Small intestine (tissue), 16 donors: ENCODE results near the gene CERK. TPM values are rescaled to one million over a fixed set of nuclear protein-coding genes. Genes with fewer than 3 reads are reported as not detected.
"Not testable (repeated sequence)": the region's sequence is repeated elsewhere in the genome, so short reads cannot be mapped to it uniquely, and the experiment has no call there.

Experiments used
- DNase-seq, 2 donors: peaks; one replicate each; pipeline versions ENCODE4 v3.0.0 to v3.0.0-alpha.2; 2013
- FAIRE-seq: peaks from 2 replicates; lab custom pipeline; 2012; peaks lifted over from hg19 to GRCh38; lab: Jason Lieb, UNC
- H3K27ac ChIP-seq, 3 donors: one replicate each; pipeline ENCODE4 v1.5.1; 2013; ENCODE audit warnings: low read length in 2 of 3, mild to moderate bottlenecking in 2 of 3, control low read depth in 1 of 3, inconsistent platforms in 1 of 3, low read depth in 1 of 3, moderate library complexity in 1 of 3
- H3K27me3 ChIP-seq, 3 donors: one replicate each; pipeline ENCODE4 v1.6.1; 2013; ENCODE audit warnings: low read length in 3 of 3, inconsistent platforms in 1 of 3; ENCODE audit not compliant: control insufficient read depth in 3 of 3, insufficient read depth in 3 of 3
- H3K36me3 ChIP-seq, 3 donors: one replicate each; pipeline ENCODE4 v1.6.1; 2013; ENCODE audit warnings: low read length in 3 of 3, inconsistent platforms in 1 of 3, low read depth in 1 of 3, mild to moderate bottlenecking in 1 of 3, moderate library complexity in 1 of 3; ENCODE audit not compliant: control insufficient read depth in 3 of 3, insufficient read depth in 2 of 3
- H3K4me1 ChIP-seq, 3 donors: one replicate each; pipeline ENCODE4 v1.6.1; 2013; ENCODE audit warnings: low read length in 2 of 3, inconsistent platforms in 1 of 3, low read depth in 1 of 3, mild to moderate bottlenecking in 1 of 3, moderate library complexity in 1 of 3; ENCODE audit not compliant: control insufficient read depth in 3 of 3, insufficient read depth in 2 of 3
- H3K4me3 ChIP-seq, 3 donors: one replicate each; pipeline ENCODE4 v1.5.1; 2013; ENCODE audit warnings: low read length in 3 of 3, control low read depth in 1 of 3, inconsistent platforms in 1 of 3, low read depth in 1 of 3, mild to moderate bottlenecking in 1 of 3, moderate library complexity in 1 of 3
- H3K9me3 ChIP-seq, 2 donors: one replicate each; pipeline ENCODE4 v1.6.1; 2013; ENCODE audit warnings: low read depth in 1 of 2, low read length in 1 of 2; ENCODE audit not compliant: control insufficient read depth in 2 of 2, insufficient read depth in 1 of 2
- WGBS, 3 donors: extraction: QIAGEN DNeasy Blood & Tissue Kit; methylation state at CpG; one replicate each; pipeline ENCODE4 v1.1.7; 2013; 5-methylcytosine and 5-hydroxymethylcytosine counted together
- long read RNA-seq, 10 donors: transcript quantifications; one replicate each; lab custom pipeline, GENCODE V29; 2026
- polyA plus RNA-seq, 4 donors: library from polyadenylated mRNA; stranded (reverse) in 3 of 4; unstranded in 1 of 4; fragments of 200-250 nt in 3 of 4; fragments of 120-200 nt in 1 of 4; gene quantifications; one replicate each; pipeline versions ENCODE4 v1.2.1 to v1.2.3, GENCODE V29; 2013
- donor health status: healthy with polysubstance abuse.
- donor health status: control.
- donor health status: control.
- donor health status: Bipolar disorder and iron deficiency.
- donor health status: healthy.

The CERK gene
- polyA plus RNA-seq, result 10 to 100 TPM; 43.7 to 84.7 (median 59.7) TPM
- long read RNA-seq, donor 1, full-length matches to known transcripts, result 16 of 16 reads
- long read RNA-seq, donor 1, partial matches to known transcripts, result 0 of 16 reads
- long read RNA-seq, donor 1, other reads (novel, unspliced or antisense), result 0 of 16 reads
- long read RNA-seq, donor 2, full-length matches to known transcripts, result 3 of 3 reads
- long read RNA-seq, donor 2, partial matches to known transcripts, result 0 of 3 reads
- long read RNA-seq, donor 2, other reads (novel, unspliced or antisense), result 0 of 3 reads
- long read RNA-seq, donor 3, full-length matches to known transcripts, result 4 of 4 reads
- long read RNA-seq, donor 3, partial matches to known transcripts, result 0 of 4 reads
- long read RNA-seq, donor 3, other reads (novel, unspliced or antisense), result 0 of 4 reads
- long read RNA-seq, donor 4, partial matches to known transcripts, result 0 of 1 reads
- long read RNA-seq, donor 4, other reads (novel, unspliced or antisense), result 0 of 1 reads
- long read RNA-seq, donor 5, full-length matches to known transcripts, result 1 of 1 reads
- long read RNA-seq, donor 5, partial matches to known transcripts, result 0 of 1 reads
- long read RNA-seq, donor 5, other reads (novel, unspliced or antisense), result 0 of 1 reads
- long read RNA-seq, donor 6, full-length matches to known transcripts, result 14 of 14 reads
- long read RNA-seq, donor 6, partial matches to known transcripts, result 0 of 14 reads
- long read RNA-seq, donor 6, other reads (novel, unspliced or antisense), result 0 of 14 reads
- long read RNA-seq, donor 7, full-length matches to known transcripts, result 18 of 18 reads
- long read RNA-seq, donor 7, partial matches to known transcripts, result 0 of 18 reads
- long read RNA-seq, donor 7, other reads (novel, unspliced or antisense), result 0 of 18 reads
- long read RNA-seq, donor 8, result 0 reads
- long read RNA-seq, donor 9, full-length matches to known transcripts, result 4 of 4 reads
- long read RNA-seq, donor 9, partial matches to known transcripts, result 0 of 4 reads
- long read RNA-seq, donor 9, other reads (novel, unspliced or antisense), result 0 of 4 reads
- long read RNA-seq, donor 10, full-length matches to known transcripts, result 6 of 6 reads
- long read RNA-seq, donor 10, partial matches to known transcripts, result 0 of 6 reads
- long read RNA-seq, donor 10, other reads (novel, unspliced or antisense), result 0 of 6 reads

- peaks cover 0 to 2% of the 10 kb centered on the region in 2 donors for H3K9me3 ChIP-seq
- DNase-seq (peak; percentile 72 to 89), FAIRE-seq (no peak)
- H3K27me3 ChIP-seq, result no peaks in the 10 kb centered on the region
- peak within 1 kb of the TSS; percentile 94 to 96 (median 96) for H3K27ac ChIP-seq
- peaks cover 0 to 32% (median 0%) of the 10 kb centered on the region in 3 donors for H3K36me3 ChIP-seq
- H3K4me3 ChIP-seq, result peak within 1 kb of the TSS; percentile 73 to 96 (median 90)
- H3K4me1 ChIP-seq, result peaks cover 11 to 74% (median 19%) of the 10 kb centered on the region in 3 donors
- 1% methylated on average over 33 to 99 of the region's 99 CpGs for WGBS, 3 donors
Measured at GRCh38 chr22:46737976-46738646, at the start of gene CERK. Gene CERK, minus strand, starts transcription at chr22:46738252. Its CDS starts 104 bp downstream, at chr22:46738148.

- FAIRE-seq, result no peak
- WGBS, 3 donors, result 83 to 91% (median 86%) methylated on average over 3 of the region's 3 CpGs
Measured at GRCh38 chr22:46783721-46784120, 45.7 kb upstream of the CERK start.

GRCh38 chr22:46782200-46782599, 44.1 kb upstream of the CERK start:
- not testable (repeated sequence) for DNase-seq, H3K27ac ChIP-seq, H3K9me3 ChIP-seq, FAIRE-seq, H3K4me3 ChIP-seq, H3K4me1 ChIP-seq, H3K27me3 ChIP-seq
- peaks cover 0 to 16% (median 0%) of the 10 kb centered on the region in 3 donors for H3K36me3 ChIP-seq
- 93 to 97% (median 96%) methylated on average over 10 of the region's 10 CpGs for WGBS, 3 donors

More at GRCh38 chr22:46783721-46784120, 45.7 kb upstream of the CERK start:
- Histone ChIP-seq H3K27me3 (no peaks in the 10 kb centered on the region), H3K27ac (no peak overlapping the region), H3K4me3 (no peak overlapping the region), H3K9me3 (no peaks in the 10 kb centered on the region), H3K4me1 (no peaks in the 10 kb centered on the region), H3K36me3 (peaks cover 0 to 16% (median 0%) of the 10 kb centered on the region in 3 donors)
- DNase-seq, result no peak

GRCh38 chr22:46781291-46781690, 43.2 kb upstream of the CERK start:
- no peaks in the 10 kb centered on the region for H3K9me3 ChIP-seq
- H3K36me3 ChIP-seq, result peaks cover 0 to 18% (median 0%) of the 10 kb centered on the region in 3 donors
- peaks cover 0 to 3% (median 2%) of the 10 kb centered on the region in 3 donors for H3K4me1 ChIP-seq
- FAIRE-seq (no peak), DNase-seq (no peak)
- WGBS, 3 donors, result 88 to 92% (median 90%) methylated on average over 9 of the region's 9 CpGs
- no peak overlapping the region for H3K4me3 ChIP-seq
- H3K27me3 ChIP-seq, result no peaks in the 10 kb centered on the region
- no peak overlapping the region for H3K27ac ChIP-seq

- Histone ChIP-seq H3K4me3 (no peak overlapping the region), H3K27ac (no peak overlapping the region), H3K4me1 (peaks cover 0 to 10% (median 7%) of the 10 kb centered on the region in 3 donors), H3K36me3 (peaks cover 0 to 22% (median 0%) of the 10 kb centered on the region in 3 donors), H3K27me3 (no peaks in the 10 kb centered on the region), H3K9me3 (no peaks in the 10 kb centered on the region)
- 82 to 92% (median 87%) methylated on average over 9 of the region's 9 CpGs for WGBS, 3 donors
- DNase-seq (no peak), FAIRE-seq (no peak)
Measured at GRCh38 chr22:46780453-46780852, 42.4 kb upstream of the CERK start.

GRCh38 chr22:46779651-46780050, 41.6 kb upstream of the CERK start:
- FAIRE-seq (no peak), DNase-seq (no peak)
- H3K27me3 ChIP-seq, result no peaks in the 10 kb centered on the region
- peaks cover 0 to 18% (median 14%) of the 10 kb centered on the region in 3 donors for H3K4me1 ChIP-seq
- no peaks in the 10 kb centered on the region for H3K9me3 ChIP-seq
- peaks cover 0 to 24% (median 0%) of the 10 kb centered on the region in 3 donors for H3K36me3 ChIP-seq
- no peak overlapping the region for H3K4me3 ChIP-seq
- 92 to 96% (median 93%) methylated on average over 9 of the region's 9 CpGs for WGBS, 3 donors
- no peak overlapping the region for H3K27ac ChIP-seq

- peaks cover 0 to 24% (median 19%) of the 10 kb centered on the region in 3 donors for H3K4me1 ChIP-seq
- H3K27ac ChIP-seq, result no peak overlapping the region
- 97 to 100% (median 97%) methylated on average over 4 of the region's 4 CpGs for WGBS, 3 donors
- FAIRE-seq, result no peak
- DNase-seq, result no peak
- no peaks in the 10 kb centered on the region for H3K9me3 ChIP-seq
- peaks cover 0 to 27% (median 0%) of the 10 kb centered on the region in 3 donors for H3K36me3 ChIP-seq
- no peak overlapping the region for H3K4me3 ChIP-seq
- H3K27me3 ChIP-seq, result no peaks in the 10 kb centered on the region
Measured at GRCh38 chr22:46779023-46779422, 41.0 kb upstream of the CERK start.
